ENCODE measurements around the gene SNX24. TPM values are rescaled to one million over a fixed set of nuclear protein-coding genes. Genes with fewer than 3 reads are reported as not detected.

The SNX24 gene
- total and polyA plus RNA-seq, 2 experiments from 2014 or later = 18.0 to 27.5 TPM

- TF ChIP-seq EZH2 (IDR thresholded peaks at IDR 0.05; ENCODE audit: low read depth, unreplicated experiment) = no peak
- no peak for TF ChIP-seq CTCF (conservative IDR thresholded peaks at IDR 0.05; ENCODE audit: low read depth in 2 of 2)
These were observed 131.9 kb downstream of the SNX24 start (continued) for GRCh38 chr5:122977319-122977718.

- Mint-ChIP-seq H3K9me3 (no peaks in the 10 kb centered on the region), H3K4me3 (no peak overlapping the region), H3K27ac (no peak overlapping the region), H3K27me3 (ENCODE audit: insufficient read depth, low read depth, poor library complexity) (no peaks in the 10 kb centered on the region), H3K36me3 (ENCODE audit: low read depth) (no peaks in the 10 kb centered on the region), H3K4me1 (peaks cover 6% of the 10 kb centered on the region; the same call in 2 of the 3 replicates)
- Histone ChIP-seq H3K27ac (ENCODE audit: low read depth) (no peak overlapping the region), H3K4me2 (no peak overlapping the region), H3K79me2 (replicated peaks; ENCODE audit: insufficient read depth) (no peaks in the 10 kb centered on the region), H3K4me3 (no peak overlapping the region), H3K36me3 (ENCODE audit: insufficient read depth) (no peaks in the 10 kb centered on the region), H2AFZ (no peak overlapping the region), H3K27me3 (ENCODE audit: insufficient read depth) (no peaks in the 10 kb centered on the region), H3K9me2 (ENCODE audit: insufficient read depth) (no peaks in the 10 kb centered on the region), H3F3A (replicated peaks; ENCODE audit: low read depth) (no peaks in the 10 kb centered on the region), H3K4me1 (ENCODE audit: insufficient read depth) (no peaks in the 10 kb centered on the region), H4K20me1 (replicated peaks; ENCODE audit: insufficient read depth) (no peaks in the 10 kb centered on the region)
- DNase-seq (ENCODE audit: low spot score) (no peak), ATAC-seq (no peak)
- TF ChIP-seq REST (IDR thresholded peaks at IDR 0.05; ENCODE audit: unreplicated experiment) = no peak
- TF ChIP-seq ETS1 (IDR thresholded peaks at IDR 0.05) = no peak
- no peak for TF ChIP-seq NANOG (IDR thresholded peaks at IDR 0.05; ENCODE audit: borderline replicate concordance)
- no peak for TF ChIP-seq CTCF (conservative IDR thresholded peaks at IDR 0.05; ENCODE audit: low read depth in 2 of 2)
- no peak for TF ChIP-seq POLR2AphosphoS5 (IDR thresholded peaks at IDR 0.05; ENCODE audit: low read depth)
These were observed 132.7 kb downstream of the SNX24 start for GRCh38 chr5:122978068-122978467.

All from GM23338 (cell line).